NCI-H526 (cell line): ENCODE data around the gene NUBP2.

ENCODE experiments used
- DNase-seq, 2 experiments: peaks; one replicate each; lab custom pipeline; 2025; lab: John Stamatoyannopoulos, UW

NUBP2 gene

GRCh38 chr16:1828645-1829410 lies 46.1 kb downstream of the NUBP2 start:
- DNase-seq, result no peak

DNA sequence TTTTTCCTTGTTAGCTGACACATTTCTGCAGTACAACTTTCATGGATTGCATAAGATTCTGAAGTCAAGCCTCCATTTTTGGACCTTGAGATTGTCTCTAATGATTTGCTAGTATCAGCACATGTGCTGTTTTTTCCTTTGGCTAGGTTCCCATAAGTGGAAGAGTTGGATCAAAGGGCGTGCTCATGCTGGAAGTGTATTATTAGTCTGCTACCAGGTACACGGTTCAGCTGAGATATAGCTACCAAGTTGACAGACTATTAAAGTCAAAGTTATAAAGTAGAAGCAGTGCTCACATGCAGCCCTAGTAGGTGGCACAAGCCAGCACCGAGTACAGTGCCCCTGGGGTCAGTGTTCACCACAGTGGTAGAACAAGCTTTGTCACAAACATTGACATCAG lies 47.5 kb downstream of the NUBP2 start:
- no peak for DNase-seq

- no peak for DNase-seq
Measured at GRCh38 chr16:1831186-1832075, 48.7 kb downstream of the NUBP2 start.

- DNase-seq, result no peak
Measured at GRCh38 chr16:1832838-1833454, 50.2 kb downstream of the NUBP2 start.

DNA sequence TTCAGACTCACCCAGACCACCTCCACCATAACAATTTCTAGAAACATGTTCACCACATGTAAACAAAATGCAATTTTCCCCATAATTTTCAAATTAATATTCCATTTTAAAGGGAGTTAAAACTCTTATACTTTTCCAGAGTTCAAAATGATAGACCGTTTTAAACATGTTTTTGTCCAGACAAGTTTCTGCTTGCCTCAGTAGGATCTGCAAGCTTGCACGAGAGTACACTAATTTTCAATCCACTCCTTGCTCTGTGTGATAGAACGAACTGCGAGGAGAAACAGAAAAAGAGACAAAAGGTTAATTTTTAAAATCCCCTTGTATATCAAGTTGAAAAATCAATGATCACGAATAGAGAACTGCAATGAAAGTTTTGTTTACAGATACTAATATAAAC lies 51.3 kb downstream of the NUBP2 start:
- no peak for DNase-seq
